Body of pancreas (tissue), 4 donors: ENCODE results near the gene KRTAP2-3. TPM values are rescaled to one million over a fixed set of nuclear protein-coding genes. Genes with fewer than 3 reads are reported as not detected.
"Not testable (repeated sequence)": the region's sequence is repeated elsewhere in the genome, so short reads cannot be mapped to it uniquely, and the experiment has no call there.

Experiments used
- ATAC-seq: fragments of 150-250 bp; one replicate; pipeline ENCODE4 v1.9.1; 2016
- DNase-seq, 4 donors: peaks; one replicate each; pipeline ENCODE4 v3.0.0-alpha.2; 2019
- H3K27ac ChIP-seq, 4 donors: fragments of 200-600 bp; sonication (generic); 1 replicate in 3 of 4; 2 replicates in 1 of 4; pipeline versions ENCODE4 v1.5.1 to v1.6.1; 2016 to 2019; ENCODE audit warnings: mild to moderate bottlenecking in 1 of 4, mixed read lengths in 1 of 4, moderate library complexity in 1 of 4
- H3K27me3 ChIP-seq, 2 donors: fragments of 200-600 bp; sonication (generic); one replicate each; pipeline ENCODE4 v1.6.0; 2016; ENCODE audit warnings: mild to moderate bottlenecking in 1 of 2
- H3K36me3 ChIP-seq, 2 donors: fragments of 200-600 bp; sonication (generic); replicated peaks in 1 of 2; 2 replicates each; pipeline ENCODE4 v1.5.1; 2016; ENCODE audit warnings: low read depth in 2 of 2; ENCODE audit not compliant: insufficient read depth in 1 of 2
- H3K4me1 ChIP-seq: fragments of 200-600 bp; sonication (generic); one replicate; pipeline ENCODE4 v1.6.0; 2016
- H3K4me3 ChIP-seq, 2 donors: fragments of 200-600 bp; sonication (generic); 1 replicate in 1 of 2; 2 replicates in 1 of 2; pipeline ENCODE4 v1.5.1; 2016 to 2019
- H3K9me3 ChIP-seq, 3 donors: fragments of 200-600 bp; sonication (generic); 1 replicate in 2 of 3; 2 replicates in 1 of 3; pipeline ENCODE4 v1.5.1; 2016
- POLR2A ChIP-seq, 3 donors: fragments of 450-650 bp; IDR thresholded peaks; one replicate each; pipeline ENCODE4 v1.6.1; 2016; ENCODE audit warnings: antibody characterized with exemption in 3 of 3, mild to moderate bottlenecking in 2 of 3
- WGBS, 2 donors: methylation state at CpG; one replicate each; pipeline ENCODE4 v1.1.5; 2017; 5-methylcytosine and 5-hydroxymethylcytosine counted together
- intact Hi-C: fragments of 100-400 bp; cut with DNase I; formaldehyde crosslinking; loops from one replicate; pipeline ENCODE4 v1.15.1; 2023
- total RNA-seq, 2 donors: library from RNA; depleted of rRNA; stranded (reverse); fragments of >200 nt; gene quantifications; one replicate each; pipeline ENCODE4 v1.1.0, GENCODE V29; 2016
- TF ChIP-seq, protein P1 (sequence below), 7 experiments: fragments of 450-650 bp in 4 of 7; fragments of 200-600 bp in 3 of 7; sonication (generic) in 3 of 7; IDR thresholded peaks; one replicate each; pipeline ENCODE4 v1.5.1; 2016 to 2019; ENCODE audit warnings: antibody characterized with exemption in 7 of 7

Gene KRTAP2-3
- total RNA-seq, 2 donors from 2014 or later, result not detected

DNA sequence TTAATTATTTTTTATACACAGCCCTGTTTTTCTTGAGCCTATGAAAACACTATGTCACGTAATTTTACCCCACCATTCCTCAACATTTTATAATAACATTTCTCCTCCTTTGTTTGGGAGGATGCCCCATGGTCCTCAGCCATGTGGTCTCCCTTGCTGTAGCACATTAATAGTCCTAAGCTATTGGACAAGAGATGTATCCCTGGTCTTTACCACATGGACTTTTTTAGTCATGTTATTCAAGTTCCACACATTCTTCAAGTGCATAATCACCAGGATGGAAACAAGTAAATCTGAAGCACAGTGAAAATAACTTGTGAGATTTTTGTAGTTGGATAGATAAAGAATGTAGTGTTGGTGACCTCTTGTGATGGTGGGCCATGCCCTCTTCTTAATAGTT lies 2.0 kb upstream of the KRTAP2-3 start:
- intact Hi-C loops, result no loop called here
- H3K4me3 ChIP-seq, result no peak overlapping the region
- ATAC-seq, result no peak
- DNase-seq, result no peak
- TF ChIP-seq POLR2A (IDR thresholded peaks at IDR 0.05), result no peak
- TF ChIP-seq, protein P1, sequence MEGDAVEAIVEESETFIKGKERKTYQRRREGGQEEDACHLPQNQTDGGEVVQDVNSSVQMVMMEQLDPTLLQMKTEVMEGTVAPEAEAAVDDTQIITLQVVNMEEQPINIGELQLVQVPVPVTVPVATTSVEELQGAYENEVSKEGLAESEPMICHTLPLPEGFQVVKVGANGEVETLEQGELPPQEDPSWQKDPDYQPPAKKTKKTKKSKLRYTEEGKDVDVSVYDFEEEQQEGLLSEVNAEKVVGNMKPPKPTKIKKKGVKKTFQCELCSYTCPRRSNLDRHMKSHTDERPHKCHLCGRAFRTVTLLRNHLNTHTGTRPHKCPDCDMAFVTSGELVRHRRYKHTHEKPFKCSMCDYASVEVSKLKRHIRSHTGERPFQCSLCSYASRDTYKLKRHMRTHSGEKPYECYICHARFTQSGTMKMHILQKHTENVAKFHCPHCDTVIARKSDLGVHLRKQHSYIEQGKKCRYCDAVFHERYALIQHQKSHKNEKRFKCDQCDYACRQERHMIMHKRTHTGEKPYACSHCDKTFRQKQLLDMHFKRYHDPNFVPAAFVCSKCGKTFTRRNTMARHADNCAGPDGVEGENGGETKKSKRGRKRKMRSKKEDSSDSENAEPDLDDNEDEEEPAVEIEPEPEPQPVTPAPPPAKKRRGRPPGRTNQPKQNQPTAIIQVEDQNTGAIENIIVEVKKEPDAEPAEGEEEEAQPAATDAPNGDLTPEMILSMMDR (IDR thresholded peaks at IDR 0.05), result no peak
- H3K36me3 ChIP-seq, result no peaks in the 10 kb centered on the region
- H3K27ac ChIP-seq, result no peak overlapping the region
- H3K9me3 ChIP-seq, result peaks cover 0 to 3% (median 0%) of the 10 kb centered on the region in 3 donors
- no peaks in the 10 kb centered on the region for H3K4me1 ChIP-seq
- 54 to 65% methylated on average over 1 of the region's 1 CpG for WGBS, 2 donors
- no peaks in the 10 kb centered on the region for H3K27me3 ChIP-seq

DNA sequence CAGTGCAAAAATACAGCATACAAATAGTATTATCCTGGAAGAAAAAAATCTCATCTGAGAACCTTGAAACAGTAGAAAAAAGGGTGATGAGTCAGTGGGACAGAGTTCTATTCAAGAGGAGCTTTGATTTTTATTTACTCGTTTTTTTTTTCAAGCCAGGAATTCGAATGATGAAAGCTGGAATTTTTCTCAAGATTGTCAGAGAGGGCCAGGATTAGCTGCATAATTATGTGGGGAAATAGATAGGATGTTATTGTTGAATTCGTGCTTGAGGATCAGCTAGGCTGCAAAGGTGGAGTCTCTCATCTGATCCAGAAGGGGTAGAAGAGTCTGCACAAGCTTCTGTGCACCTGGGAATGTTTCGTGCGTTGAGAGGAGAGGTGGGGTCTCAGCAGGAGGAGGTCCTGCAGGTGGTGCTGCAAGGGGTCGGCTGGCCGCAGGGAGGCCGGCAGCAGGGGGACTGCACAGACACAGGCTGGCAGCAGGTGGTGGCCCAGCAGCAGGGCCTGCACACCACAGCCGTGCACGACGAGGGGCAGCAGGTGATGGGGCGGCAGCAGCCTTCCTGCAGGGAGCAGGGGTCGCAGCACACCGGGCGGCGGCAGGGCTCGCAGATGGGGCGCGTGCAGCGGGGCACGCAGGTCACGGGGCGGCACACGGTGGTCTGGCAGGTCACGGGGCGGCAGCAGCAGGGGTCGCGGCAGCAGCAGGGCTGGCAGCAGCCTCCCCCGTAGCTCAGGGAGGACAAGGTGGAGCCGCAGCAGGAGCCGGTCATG lies 450 bp downstream of the KRTAP2-3 start:
- H3K4me3 ChIP-seq, H3K4me1 ChIP-seq, DNase-seq, H3K27me3 ChIP-seq, ATAC-seq, H3K36me3 ChIP-seq, H3K27ac ChIP-seq, H3K9me3 ChIP-seq, intact Hi-C loops: not testable (repeated sequence)
- WGBS, 2 donors, result 18 to 20% methylated on average over 5 to 9 of the region's 31 CpGs

GRCh38 chr17:41058741-41059140 lies 1.2 kb downstream of the KRTAP2-3 start:
- H3K27me3 ChIP-seq, result no peaks in the 10 kb centered on the region
- intact Hi-C loops, result no loop called here
- no peaks in the 10 kb centered on the region for H3K4me1 ChIP-seq
- DNase-seq (no peak), ATAC-seq (no peak)
- no peaks in the 10 kb centered on the region for H3K36me3 ChIP-seq
- TF ChIP-seq POLR2A (IDR thresholded peaks at IDR 0.05), result no peak
- TF ChIP-seq, protein P1 (IDR thresholded peaks at IDR 0.05), result no peak
- no peak overlapping the region for H3K27ac ChIP-seq
- peaks cover 0 to 3% (median 0%) of the 10 kb centered on the region in 3 donors for H3K9me3 ChIP-seq
- no peak overlapping the region for H3K4me3 ChIP-seq
- WGBS, 2 donors, result 81 to 88% methylated on average over 5 of the region's 5 CpGs

- TF ChIP-seq, protein P1 (IDR thresholded peaks at IDR 0.05), result no peak
- TF ChIP-seq POLR2A (IDR thresholded peaks at IDR 0.05), result no peak
- DNase-seq (no peak), ATAC-seq (no peak)
- H3K9me3 ChIP-seq, result peaks cover 0 to 3% (median 0%) of the 10 kb centered on the region in 3 donors
- no peaks in the 10 kb centered on the region for H3K27me3 ChIP-seq
- no peak overlapping the region for H3K27ac ChIP-seq
- intact Hi-C loops, result no loop called here
- 85 to 95% methylated on average over 1 of the region's 1 CpG for WGBS, 2 donors
- H3K4me3 ChIP-seq, result no peak overlapping the region
- no peaks in the 10 kb centered on the region for H3K36me3 ChIP-seq
- H3K4me1 ChIP-seq, result no peaks in the 10 kb centered on the region
These were observed 2.4 kb downstream of the KRTAP2-3 start for GRCh38 chr17:41057547-41057946.

- intact Hi-C loops, H3K27ac ChIP-seq, H3K9me3 ChIP-seq, H3K4me1 ChIP-seq, ATAC-seq, H3K27me3 ChIP-seq, H3K36me3 ChIP-seq, DNase-seq, H3K4me3 ChIP-seq: not testable (repeated sequence)
- WGBS, 2 donors, result 31 to 55% methylated on average over 1 of the region's 6 CpGs
These were observed 4.8 kb downstream of the KRTAP2-3 start, which contains the start of gene KRTAP2-2 for GRCh38 chr17:41055130-41055529. TSS of gene KRTAP2-2 (minus strand) at chr17:41055230. CDS start at chr17:41055211, 19 bp downstream.

DNA sequence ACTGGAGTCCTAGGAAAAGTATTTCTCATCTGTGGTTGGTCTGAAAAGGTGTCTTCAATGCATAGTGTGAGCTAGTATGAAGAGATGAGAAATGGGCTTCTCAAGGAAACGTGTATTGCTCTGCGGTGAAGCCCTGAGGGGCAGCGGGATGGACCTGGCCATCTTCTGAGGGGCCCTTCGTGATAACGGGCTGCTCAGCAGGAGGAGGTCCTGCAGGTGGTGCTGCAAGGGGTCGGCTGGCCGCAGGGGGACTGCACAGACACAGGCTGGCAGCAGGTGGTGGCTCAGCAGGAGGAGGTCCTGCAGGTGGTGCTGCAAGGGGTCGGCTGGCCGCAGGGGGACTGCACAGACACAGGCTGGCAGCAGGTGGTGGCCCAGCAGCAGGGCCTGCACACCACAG lies 5.4 kb downstream of the KRTAP2-3 start:
- H3K27ac ChIP-seq, H3K27me3 ChIP-seq, ATAC-seq, H3K4me1 ChIP-seq, intact Hi-C loops, H3K9me3 ChIP-seq, H3K4me3 ChIP-seq, DNase-seq, H3K36me3 ChIP-seq: not testable (repeated sequence)
- 66 to 73% methylated on average over 7 of the region's 9 CpGs for WGBS, 2 donors
